Right atrium auricular region (tissue), 2 donors: ENCODE measurements around the gene CCDC154. TPM values are rescaled to one million over a fixed set of nuclear protein-coding genes. Genes with fewer than 3 reads are reported as not detected.
"Not testable (repeated sequence)": the region's sequence is repeated elsewhere in the genome, so short reads cannot be mapped to it uniquely, and the experiment has no call there.

ENCODE experiments used
- DNase-seq: peaks from one replicate; pipeline ENCODE4 v3.0.0-alpha.2; 2019; ENCODE audit warnings: low spot score
- H3K27ac ChIP-seq, 2 donors: fragments of 200-600 bp; sonication (generic); 1 replicate in 1 of 2; 2 replicates in 1 of 2; pipeline ENCODE4 v1.5.1; 2016 to 2019
- H3K27me3 ChIP-seq, 2 donors: fragments of 200-600 bp; sonication (generic); one replicate each; pipeline versions ENCODE4 v1.5.1 to v1.6.0; 2017 to 2019
- H3K36me3 ChIP-seq: fragments of 200-600 bp; sonication (generic); one replicate; pipeline ENCODE4 v1.5.1; 2016
- H3K4me1 ChIP-seq, 2 donors: fragments of 200-600 bp; sonication (generic); one replicate each; pipeline versions ENCODE4 v1.5.1 to v1.6.0; 2017 to 2019
- H3K4me3 ChIP-seq, 2 donors: fragments of 200-600 bp; sonication (generic); 1 replicate in 1 of 2; 2 replicates in 1 of 2; pipeline ENCODE4 v1.5.1; 2017 to 2019; ENCODE audit warnings: mild to moderate bottlenecking in 1 of 2, moderate library complexity in 1 of 2
- H3K9me3 ChIP-seq, 2 donors: fragments of 200-600 bp; sonication (generic); one replicate each; pipeline ENCODE4 v1.5.1; 2019
- CTCF ChIP-seq, 2 donors: fragments of 200-600 bp; sonication (generic); IDR thresholded peaks; one replicate each; pipeline ENCODE4 v1.5.1; 2019; ENCODE audit warnings: antibody characterized with exemption in 2 of 2
- total RNA-seq, 2 donors: library from RNA; depleted of rRNA; stranded (reverse); fragments of >200 nt; gene quantifications; one replicate each; pipeline ENCODE4 v1.1.0, GENCODE V29; 2016

CCDC154 gene
- total RNA-seq, 2 donors from 2014 or later, result not detected

GRCh38 chr16:1441391-1441829 is 2.9 kb downstream of the CCDC154 start:
- Histone ChIP-seq H3K4me3 (no peak overlapping the region), H3K36me3 (peaks cover 10% of the 10 kb centered on the region), H3K27ac (no peak overlapping the region), H3K4me1 (no peaks in the 10 kb centered on the region), H3K27me3 (no peaks in the 10 kb centered on the region), H3K9me3 (no peaks in the 10 kb centered on the region)
- no peak for TF ChIP-seq CTCF (IDR thresholded peaks at IDR 0.05)
- no peak for DNase-seq

- DNase-seq, H3K27me3 ChIP-seq, H3K27ac ChIP-seq, H3K4me3 ChIP-seq, H3K4me1 ChIP-seq, H3K36me3 ChIP-seq, H3K9me3 ChIP-seq: not testable (repeated sequence)
These were observed 4.7 kb downstream of the CCDC154 start for GRCh38 chr16:1439699-1440074.

- no peaks in the 10 kb centered on the region for H3K27me3 ChIP-seq
- H3K4me1 ChIP-seq, result no peaks in the 10 kb centered on the region
- H3K4me3 ChIP-seq, result no peak overlapping the region
- no peaks in the 10 kb centered on the region for H3K36me3 ChIP-seq
- TF ChIP-seq CTCF (IDR thresholded peaks at IDR 0.05), result no peak
- no peak for DNase-seq
- no peaks in the 10 kb centered on the region for H3K9me3 ChIP-seq
- no peak overlapping the region for H3K27ac ChIP-seq
These were observed 5.2 kb downstream of the CCDC154 start for GRCh38 chr16:1439058-1439698.

- Histone ChIP-seq H3K27ac (no peak overlapping the region), H3K4me1 (no peaks in the 10 kb centered on the region), H3K9me3 (no peaks in the 10 kb centered on the region), H3K4me3 (no peak overlapping the region), H3K36me3 (no peaks in the 10 kb centered on the region), H3K27me3 (no peaks in the 10 kb centered on the region)
- DNase-seq, result no peak
- no peak for TF ChIP-seq CTCF (IDR thresholded peaks at IDR 0.05)
These were observed 5.9 kb downstream of the CCDC154 start for GRCh38 chr16:1438229-1439057.

- no peaks in the 10 kb centered on the region for H3K27me3 ChIP-seq
- H3K36me3 ChIP-seq, result no peaks in the 10 kb centered on the region
- no peak overlapping the region for H3K27ac ChIP-seq
- no peaks in the 10 kb centered on the region for H3K9me3 ChIP-seq
- no peaks in the 10 kb centered on the region for H3K4me1 ChIP-seq
- DNase-seq, result no peak
- no peak overlapping the region for H3K4me3 ChIP-seq
- TF ChIP-seq CTCF (IDR thresholded peaks at IDR 0.05), result no peak
These were observed 6.8 kb downstream of the CCDC154 start for GRCh38 chr16:1437606-1438005.

- H3K27ac ChIP-seq, result no peak overlapping the region
- H3K4me3 ChIP-seq, result no peak overlapping the region
- DNase-seq, result no peak
- H3K9me3 ChIP-seq, result no peaks in the 10 kb centered on the region
- H3K36me3 ChIP-seq, result no peaks in the 10 kb centered on the region
- no peaks in the 10 kb centered on the region for H3K4me1 ChIP-seq
- no peaks in the 10 kb centered on the region for H3K27me3 ChIP-seq
- TF ChIP-seq CTCF (IDR thresholded peaks at IDR 0.05), result no peak
These were observed 7.5 kb downstream of the CCDC154 start for GRCh38 chr16:1436731-1437355.
